Measurements from ENCODE around the gene CCDC175.
A peak's percentile ranks its signal among the peaks of the same experiment; 100 is the strongest.

DNA sequence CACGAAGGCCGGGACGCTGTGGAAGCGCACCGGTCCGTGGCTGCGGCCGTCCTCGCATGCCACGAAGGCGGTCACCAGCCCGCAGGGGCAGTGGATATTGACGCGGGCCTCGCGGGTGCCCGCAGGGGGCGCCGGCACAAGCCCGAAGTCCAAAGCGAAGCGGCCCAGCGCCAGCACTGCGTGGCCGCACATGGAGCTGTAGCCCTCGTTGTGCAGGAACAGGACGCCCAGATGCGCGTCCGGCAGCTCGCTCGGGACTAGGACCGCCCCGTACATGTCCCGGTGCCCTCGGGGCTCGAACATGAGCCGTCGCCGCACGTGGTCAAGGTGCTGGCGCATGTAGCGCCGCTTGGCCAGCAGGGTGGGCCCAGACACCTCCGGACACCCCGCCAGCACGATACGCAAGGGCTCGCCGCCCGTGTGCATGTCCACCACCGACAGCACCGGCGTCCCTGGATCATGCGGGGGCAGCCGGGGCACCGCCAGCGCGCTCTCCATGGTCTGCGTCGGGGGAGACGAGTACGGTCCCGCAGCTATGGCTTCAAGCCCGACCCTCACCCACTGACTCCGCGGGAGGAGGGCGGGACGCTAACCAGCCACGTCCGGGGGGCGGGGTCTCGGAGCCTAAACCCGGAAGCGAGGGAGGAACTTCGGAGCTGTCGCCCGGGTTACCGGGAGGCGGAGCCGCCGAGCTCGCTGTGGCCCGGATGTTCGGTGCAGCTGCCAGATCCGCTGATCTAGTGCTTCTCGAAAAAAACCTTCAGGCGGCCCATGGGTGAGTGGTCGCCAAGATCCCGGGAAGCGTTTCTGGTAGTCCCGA is 92.6 kb downstream of the CCDC175 start, which contains the start of the genes JKAMP and L3HYPDH:
- TF ChIP-seq, protein P1, sequence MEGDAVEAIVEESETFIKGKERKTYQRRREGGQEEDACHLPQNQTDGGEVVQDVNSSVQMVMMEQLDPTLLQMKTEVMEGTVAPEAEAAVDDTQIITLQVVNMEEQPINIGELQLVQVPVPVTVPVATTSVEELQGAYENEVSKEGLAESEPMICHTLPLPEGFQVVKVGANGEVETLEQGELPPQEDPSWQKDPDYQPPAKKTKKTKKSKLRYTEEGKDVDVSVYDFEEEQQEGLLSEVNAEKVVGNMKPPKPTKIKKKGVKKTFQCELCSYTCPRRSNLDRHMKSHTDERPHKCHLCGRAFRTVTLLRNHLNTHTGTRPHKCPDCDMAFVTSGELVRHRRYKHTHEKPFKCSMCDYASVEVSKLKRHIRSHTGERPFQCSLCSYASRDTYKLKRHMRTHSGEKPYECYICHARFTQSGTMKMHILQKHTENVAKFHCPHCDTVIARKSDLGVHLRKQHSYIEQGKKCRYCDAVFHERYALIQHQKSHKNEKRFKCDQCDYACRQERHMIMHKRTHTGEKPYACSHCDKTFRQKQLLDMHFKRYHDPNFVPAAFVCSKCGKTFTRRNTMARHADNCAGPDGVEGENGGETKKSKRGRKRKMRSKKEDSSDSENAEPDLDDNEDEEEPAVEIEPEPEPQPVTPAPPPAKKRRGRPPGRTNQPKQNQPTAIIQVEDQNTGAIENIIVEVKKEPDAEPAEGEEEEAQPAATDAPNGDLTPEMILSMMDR (IDR thresholded peaks at IDR 0.05 in 4 of 5, conservative IDR thresholded peaks at IDR 0.05 in 1 of 5): peak; percentile 58 to 78 (median 73)
- TF ChIP-seq POLR2A (IDR thresholded peaks at IDR 0.05): peak; percentile 79 to 83

All from gastrocnemius medialis (tissue), 4 donors.